NB4 (cell line): ENCODE data around the gene MUSK.

Experiments
- CTCF ChIP-seq: IDR thresholded peaks from one replicate; pipeline ENCODE4 v1.5.1; 2012; ENCODE audit warnings: low read depth, low read length
- POLR2A ChIP-seq: IDR thresholded peaks from 2 replicates; pipeline ENCODE4 v1.6.1; 2011; ENCODE audit warnings: mild to moderate bottlenecking; ENCODE audit not compliant: insufficient read length; ENCODE audit errors: extremely low read depth
- TF ChIP-seq, protein P1 (sequence below): IDR thresholded peaks from 2 replicates; pipeline ENCODE4 v1.6.1; 2011; ENCODE audit warnings: low read depth, low read length

GRCh38 chr9:110775724-110776123 is 107.1 kb downstream of the MUSK start:
- TF ChIP-seq CTCF (no peak), POLR2A (no peak)
- TF ChIP-seq, protein P1, sequence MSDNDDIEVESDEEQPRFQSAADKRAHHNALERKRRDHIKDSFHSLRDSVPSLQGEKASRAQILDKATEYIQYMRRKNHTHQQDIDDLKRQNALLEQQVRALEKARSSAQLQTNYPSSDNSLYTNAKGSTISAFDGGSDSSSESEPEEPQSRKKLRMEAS, result no peak
